ENCODE measurements around the gene FBXW8.

The FBXW8 gene

GRCh38 chr12:117010693-117011451, 100.1 kb downstream of the FBXW8 start:
- TF ChIP-seq, protein P1, sequence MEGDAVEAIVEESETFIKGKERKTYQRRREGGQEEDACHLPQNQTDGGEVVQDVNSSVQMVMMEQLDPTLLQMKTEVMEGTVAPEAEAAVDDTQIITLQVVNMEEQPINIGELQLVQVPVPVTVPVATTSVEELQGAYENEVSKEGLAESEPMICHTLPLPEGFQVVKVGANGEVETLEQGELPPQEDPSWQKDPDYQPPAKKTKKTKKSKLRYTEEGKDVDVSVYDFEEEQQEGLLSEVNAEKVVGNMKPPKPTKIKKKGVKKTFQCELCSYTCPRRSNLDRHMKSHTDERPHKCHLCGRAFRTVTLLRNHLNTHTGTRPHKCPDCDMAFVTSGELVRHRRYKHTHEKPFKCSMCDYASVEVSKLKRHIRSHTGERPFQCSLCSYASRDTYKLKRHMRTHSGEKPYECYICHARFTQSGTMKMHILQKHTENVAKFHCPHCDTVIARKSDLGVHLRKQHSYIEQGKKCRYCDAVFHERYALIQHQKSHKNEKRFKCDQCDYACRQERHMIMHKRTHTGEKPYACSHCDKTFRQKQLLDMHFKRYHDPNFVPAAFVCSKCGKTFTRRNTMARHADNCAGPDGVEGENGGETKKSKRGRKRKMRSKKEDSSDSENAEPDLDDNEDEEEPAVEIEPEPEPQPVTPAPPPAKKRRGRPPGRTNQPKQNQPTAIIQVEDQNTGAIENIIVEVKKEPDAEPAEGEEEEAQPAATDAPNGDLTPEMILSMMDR (IDR thresholded peaks at IDR 0.05; ENCODE audit: extremely low read depth, missing control alignments), result no peak
- no peak for DNase-seq (ENCODE audit: low spot score)

GRCh38 chr12:117011988-117012805, 101.4 kb downstream of the FBXW8 start:
- DNase-seq (ENCODE audit: low spot score), result no peak
- TF ChIP-seq, protein P1 (IDR thresholded peaks at IDR 0.05; ENCODE audit: extremely low read depth, missing control alignments), result no peak

GRCh38 chr12:117013726-117014125, 103.0 kb downstream of the FBXW8 start:
- TF ChIP-seq, protein P1 (IDR thresholded peaks at IDR 0.05; ENCODE audit: extremely low read depth, missing control alignments), result no peak
- no peak for DNase-seq (ENCODE audit: low spot score)

DNA sequence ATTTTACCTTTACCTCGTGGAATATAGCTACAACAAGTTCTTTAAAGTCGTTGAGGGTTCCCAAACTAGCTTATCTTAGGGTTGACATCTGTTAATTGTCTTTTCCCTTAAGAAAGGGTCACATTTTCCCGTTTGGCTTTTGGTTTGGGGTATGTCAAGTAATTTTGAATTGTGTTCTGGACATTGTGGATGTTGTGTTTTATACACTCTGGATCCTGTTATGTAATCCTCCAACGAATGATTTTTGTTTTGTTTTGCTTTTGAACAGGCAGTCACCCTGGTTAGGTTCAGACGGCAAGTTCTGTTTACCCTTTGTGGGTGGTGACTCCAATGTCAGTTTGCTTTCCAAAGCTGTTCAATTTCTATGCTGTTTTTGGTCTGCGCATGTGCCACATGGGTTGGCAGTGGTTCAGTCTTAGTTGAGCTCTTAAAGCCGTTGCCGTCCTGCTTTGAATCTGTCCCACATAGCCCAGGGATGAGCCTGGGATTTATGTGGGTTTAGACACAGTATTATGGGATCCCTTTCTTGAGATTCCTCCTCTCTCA, 103.7 kb downstream of the FBXW8 start:
- TF ChIP-seq, protein P1 (IDR thresholded peaks at IDR 0.05; ENCODE audit: extremely low read depth, missing control alignments), result no peak
- no peak for DNase-seq (ENCODE audit: low spot score)

GRCh38 chr12:117015811-117016210, 105.1 kb downstream of the FBXW8 start:
- TF ChIP-seq, protein P1 (IDR thresholded peaks at IDR 0.05; ENCODE audit: extremely low read depth, missing control alignments), result no peak
- DNase-seq (ENCODE audit: low spot score), result no peak

DNA sequence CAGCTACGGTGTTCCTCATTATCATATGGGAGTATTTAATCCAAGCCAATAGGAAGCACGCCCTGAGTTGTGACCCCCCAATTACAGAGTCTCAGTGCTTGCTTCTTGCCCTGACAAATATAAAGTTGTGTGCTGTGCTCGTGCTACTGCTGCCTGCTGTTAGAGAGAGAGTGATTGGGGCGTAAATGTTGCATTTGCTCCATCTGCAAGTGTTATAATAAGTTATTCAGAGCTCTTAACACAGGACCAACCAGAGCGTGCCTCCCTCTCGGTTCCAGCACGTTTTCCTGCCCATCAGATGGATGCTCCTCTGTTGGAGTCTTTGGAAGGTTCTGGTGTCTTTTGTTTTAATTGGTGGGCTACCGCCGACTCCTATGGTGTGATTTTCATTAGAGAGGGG, 107.1 kb downstream of the FBXW8 start:
- no peak for DNase-seq (ENCODE audit: low spot score)
- TF ChIP-seq, protein P1 (IDR thresholded peaks at IDR 0.05; ENCODE audit: extremely low read depth, missing control alignments), result no peak

- DNase-seq (ENCODE audit: low spot score), result no peak
- TF ChIP-seq, protein P1 (IDR thresholded peaks at IDR 0.05; ENCODE audit: extremely low read depth, missing control alignments), result no peak
Measured at GRCh38 chr12:117018276-117018675, 107.5 kb downstream of the FBXW8 start.

Data from GM20000 (cell line).